Activated CD4-positive, CD25-positive, alpha-beta regulatory T cell treated with anti-CD3 and anti-CD28 coated beads, Interleukin-2, amount 50 U/mL, for 16 hours (primary cell): ENCODE results near the gene KCNB1.

Experiments
- DNase-seq: peaks from one replicate; pipeline ENCODE4 v3.0.0-alpha.2; 2020; ENCODE audit warnings: low read depth, low spot score

The KCNB1 gene

GRCh38 chr20:49482621-49483017 is at the start of gene KCNB1:
Gene KCNB1, minus strand, starts transcription at chr20:49482668. Its CDS starts 188 bp downstream, at chr20:49482480.
- no peak for DNase-seq

- no peak for DNase-seq
These were observed 47.0 kb upstream of the KCNB1 start for GRCh38 chr20:49529470-49529869.

- no peak for DNase-seq
These were observed 44.1 kb upstream of the KCNB1 start for GRCh38 chr20:49526568-49526967.

- no peak for DNase-seq
These were observed 43.6 kb upstream of the KCNB1 start for GRCh38 chr20:49526056-49526455.

GRCh38 chr20:49523767-49524360 is 41.4 kb upstream of the KCNB1 start:
- no peak for DNase-seq

- no peak for DNase-seq
These were observed 38.9 kb upstream of the KCNB1 start for GRCh38 chr20:49521356-49521755.

- no peak for DNase-seq
These were observed 37.4 kb upstream of the KCNB1 start for GRCh38 chr20:49519777-49520359.

GRCh38 chr20:49519212-49519712 is 36.8 kb upstream of the KCNB1 start:
- no peak for DNase-seq

GRCh38 chr20:49518576-49518975 is 36.1 kb upstream of the KCNB1 start:
- DNase-seq, result no peak

GRCh38 chr20:49517805-49518100 is 35.3 kb upstream of the KCNB1 start:
- no peak for DNase-seq

- DNase-seq, result no peak
These were observed 34.7 kb upstream of the KCNB1 start for GRCh38 chr20:49516916-49517804.

- no peak for DNase-seq
These were observed 33.1 kb upstream of the KCNB1 start for GRCh38 chr20:49515586-49515985.

- DNase-seq, result no peak
These were observed 31.0 kb upstream of the KCNB1 start for GRCh38 chr20:49513517-49513916.

- no peak for DNase-seq
These were observed 30.5 kb upstream of the KCNB1 start for GRCh38 chr20:49513009-49513408.

GRCh38 chr20:49511788-49512525 is 29.5 kb upstream of the KCNB1 start:
- DNase-seq, result no peak

GRCh38 chr20:49510562-49511122 is 28.2 kb upstream of the KCNB1 start:
- no peak for DNase-seq

GRCh38 chr20:49508435-49509199 is 26.1 kb upstream of the KCNB1 start:
- DNase-seq, result no peak

GRCh38 chr20:49507741-49508434 is 25.4 kb upstream of the KCNB1 start:
- no peak for DNase-seq

GRCh38 chr20:49505518-49505917 is 23.1 kb upstream of the KCNB1 start:
- no peak for DNase-seq

- no peak for DNase-seq
These were observed 20.7 kb upstream of the KCNB1 start for GRCh38 chr20:49503176-49503575.
